ENCODE data around the gene NUDC.

DNA sequence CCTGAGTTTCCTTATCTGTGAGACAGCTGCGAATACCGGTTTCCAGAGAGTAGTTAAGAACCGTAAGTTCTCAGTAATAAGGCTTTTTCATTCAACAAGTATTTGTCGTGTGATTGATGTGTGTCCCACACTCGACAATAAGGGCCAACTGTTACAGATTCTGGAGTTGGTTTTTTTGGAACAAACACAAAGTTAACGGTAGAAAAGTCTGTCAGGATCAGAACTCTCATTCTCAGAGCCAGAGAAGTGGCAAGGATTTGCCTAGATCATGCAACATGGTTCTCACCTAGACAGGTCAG, 837 bp downstream of the NUDC start:
- TF ChIP-seq POLR2A (IDR thresholded peaks at IDR 0.05) = no peak
- TF ChIP-seq, protein P1, sequence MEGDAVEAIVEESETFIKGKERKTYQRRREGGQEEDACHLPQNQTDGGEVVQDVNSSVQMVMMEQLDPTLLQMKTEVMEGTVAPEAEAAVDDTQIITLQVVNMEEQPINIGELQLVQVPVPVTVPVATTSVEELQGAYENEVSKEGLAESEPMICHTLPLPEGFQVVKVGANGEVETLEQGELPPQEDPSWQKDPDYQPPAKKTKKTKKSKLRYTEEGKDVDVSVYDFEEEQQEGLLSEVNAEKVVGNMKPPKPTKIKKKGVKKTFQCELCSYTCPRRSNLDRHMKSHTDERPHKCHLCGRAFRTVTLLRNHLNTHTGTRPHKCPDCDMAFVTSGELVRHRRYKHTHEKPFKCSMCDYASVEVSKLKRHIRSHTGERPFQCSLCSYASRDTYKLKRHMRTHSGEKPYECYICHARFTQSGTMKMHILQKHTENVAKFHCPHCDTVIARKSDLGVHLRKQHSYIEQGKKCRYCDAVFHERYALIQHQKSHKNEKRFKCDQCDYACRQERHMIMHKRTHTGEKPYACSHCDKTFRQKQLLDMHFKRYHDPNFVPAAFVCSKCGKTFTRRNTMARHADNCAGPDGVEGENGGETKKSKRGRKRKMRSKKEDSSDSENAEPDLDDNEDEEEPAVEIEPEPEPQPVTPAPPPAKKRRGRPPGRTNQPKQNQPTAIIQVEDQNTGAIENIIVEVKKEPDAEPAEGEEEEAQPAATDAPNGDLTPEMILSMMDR (IDR thresholded peaks at IDR 0.05) = no peak
